SIG-M5 treated with dmso at 0.1 percent for 504 hours (cell line): Measurements from ENCODE around the gene MICAL3.

Experiments
- DNase-seq: peaks from one replicate; lab custom pipeline; 2025; ENCODE audit not compliant: unreplicated experiment; lab: John Stamatoyannopoulos, UW

MICAL3 gene

GRCh38 chr22:17873804-17874203, 150.6 kb downstream of the MICAL3 start:
- no peak for DNase-seq

DNA sequence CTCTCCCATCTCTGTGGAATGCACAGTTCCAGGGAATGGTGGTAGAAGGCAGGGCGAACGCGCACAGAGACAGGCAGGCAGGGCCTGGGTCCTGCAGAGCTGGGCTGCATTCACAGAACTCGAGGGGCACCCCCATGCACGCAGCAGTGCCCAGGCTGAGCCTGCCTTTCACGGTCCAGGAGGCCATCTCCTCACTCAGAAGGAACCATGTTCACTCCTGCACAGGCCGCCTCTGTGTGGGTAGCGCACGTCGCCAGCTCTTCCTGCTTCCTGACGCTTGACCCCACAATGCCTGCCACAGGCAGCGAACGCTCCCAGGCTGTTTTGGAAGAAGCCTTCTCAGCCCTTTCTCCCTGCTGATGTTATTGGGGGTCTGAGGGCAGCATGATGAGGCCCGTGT, 151.2 kb downstream of the MICAL3 start:
- DNase-seq: no peak

DNA sequence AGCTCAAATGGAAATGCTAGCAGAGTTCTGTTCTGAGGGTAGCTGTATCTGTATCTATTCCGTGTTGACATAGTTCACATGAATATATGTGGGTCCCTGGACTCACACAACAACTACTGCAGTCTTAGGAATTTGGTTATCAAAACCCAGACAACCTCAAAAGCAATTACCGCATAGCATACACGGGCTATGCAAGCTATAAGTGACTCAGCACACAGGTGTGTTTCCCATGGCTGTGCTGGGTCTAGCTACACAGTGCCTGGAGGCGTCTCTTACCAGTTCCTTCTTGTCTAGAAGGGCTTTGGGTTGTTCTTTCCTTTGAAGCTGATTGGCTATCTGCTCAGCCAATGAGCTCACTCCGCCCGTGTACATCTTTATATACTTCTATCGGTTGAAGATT, 151.9 kb downstream of the MICAL3 start:
- DNase-seq: no peak

DNA sequence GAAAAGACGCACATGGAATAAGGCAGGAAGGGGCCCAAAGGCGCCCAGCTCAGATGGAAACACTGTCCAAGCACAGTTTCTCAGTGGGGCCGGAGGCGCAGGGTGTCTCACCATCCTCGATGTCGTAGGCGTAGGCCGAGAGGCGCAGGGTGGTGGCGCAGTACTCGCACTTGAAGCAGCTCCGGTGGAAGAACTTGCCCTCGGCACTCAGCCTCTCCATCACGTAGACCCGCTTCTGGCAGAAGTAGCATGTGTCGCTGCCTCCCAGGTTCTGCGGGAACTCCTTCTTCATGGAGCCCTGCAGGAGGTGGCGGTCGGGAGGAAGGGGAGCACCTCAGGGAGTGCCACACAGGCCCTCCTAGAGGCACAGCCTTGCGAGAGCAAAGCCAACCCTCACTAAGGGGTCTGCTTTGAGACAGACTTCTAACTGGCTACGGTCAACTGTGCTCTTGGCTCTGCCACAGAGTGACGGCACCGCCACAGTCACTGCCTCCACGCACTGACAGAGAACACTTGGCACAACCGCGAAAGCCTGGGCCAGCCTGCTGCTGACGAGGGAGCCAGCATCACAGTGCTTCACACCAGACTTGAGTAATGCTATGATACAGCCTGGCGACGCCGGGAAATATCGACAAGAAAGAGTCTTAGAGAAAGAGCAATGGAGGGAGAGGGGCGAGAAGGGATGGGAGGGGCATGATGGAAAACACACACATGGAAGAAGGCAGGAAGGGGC, 152.5 kb downstream of the MICAL3 start:
- no peak for DNase-seq

GRCh38 chr22:17870407-17870806, 154.0 kb downstream of the MICAL3 start:
- no peak for DNase-seq

- no peak for DNase-seq
Measured at GRCh38 chr22:17869285-17870096, 154.9 kb downstream of the MICAL3 start.

DNA sequence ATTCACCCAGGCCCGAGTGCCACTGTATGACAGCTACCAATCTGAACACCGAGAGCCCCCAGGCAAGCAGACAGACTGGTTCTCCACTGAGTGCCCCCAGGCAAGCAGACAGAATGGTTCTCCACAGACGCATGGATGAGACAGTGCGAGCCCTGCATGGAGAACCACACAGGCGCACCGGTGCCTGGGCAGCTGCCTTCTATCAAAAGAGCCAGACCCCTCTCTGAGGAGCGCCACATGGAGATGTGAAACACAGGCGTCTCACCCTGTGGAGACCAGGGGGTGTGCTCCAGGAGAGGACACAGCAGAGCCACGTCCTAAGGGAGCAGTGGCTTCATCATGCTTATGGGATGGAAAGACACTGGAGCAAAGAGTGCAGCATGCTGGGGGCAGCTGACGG, 155.6 kb downstream of the MICAL3 start:
- no peak for DNase-seq

DNA sequence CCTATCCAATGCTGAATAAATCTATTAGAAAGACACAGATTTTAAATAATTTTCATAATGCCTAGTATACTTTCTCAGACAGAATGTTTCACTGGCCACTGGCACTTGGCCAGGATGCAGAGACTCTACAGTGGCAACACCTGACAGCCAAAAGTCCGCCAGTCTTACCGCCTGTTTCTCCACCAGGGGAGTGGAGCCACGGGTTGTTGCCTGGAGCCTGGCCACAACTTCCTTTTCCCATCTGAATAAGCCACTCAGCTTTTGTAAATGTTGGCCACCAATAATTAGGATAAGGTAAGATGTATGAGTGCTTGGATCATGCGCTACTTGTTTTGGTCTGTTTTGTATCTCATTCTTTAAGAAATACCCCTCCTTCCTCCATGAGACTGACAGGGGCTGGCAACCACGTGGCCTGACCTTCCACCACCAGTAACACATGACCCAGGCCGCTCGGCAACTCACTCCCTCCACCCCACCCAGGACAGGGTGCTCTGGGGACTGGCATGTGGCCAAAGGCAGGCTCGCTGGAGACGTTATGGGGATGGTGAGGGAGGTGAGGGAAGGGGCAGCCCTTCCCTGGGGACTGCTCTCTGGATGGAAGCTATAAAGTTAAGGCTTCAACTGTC, 157.1 kb downstream of the MICAL3 start:
- no peak for DNase-seq

GRCh38 chr22:17866621-17867020, 157.7 kb downstream of the MICAL3 start:
- no peak for DNase-seq

- no peak for DNase-seq
Measured at GRCh38 chr22:17866127-17866526, 158.2 kb downstream of the MICAL3 start.

DNA sequence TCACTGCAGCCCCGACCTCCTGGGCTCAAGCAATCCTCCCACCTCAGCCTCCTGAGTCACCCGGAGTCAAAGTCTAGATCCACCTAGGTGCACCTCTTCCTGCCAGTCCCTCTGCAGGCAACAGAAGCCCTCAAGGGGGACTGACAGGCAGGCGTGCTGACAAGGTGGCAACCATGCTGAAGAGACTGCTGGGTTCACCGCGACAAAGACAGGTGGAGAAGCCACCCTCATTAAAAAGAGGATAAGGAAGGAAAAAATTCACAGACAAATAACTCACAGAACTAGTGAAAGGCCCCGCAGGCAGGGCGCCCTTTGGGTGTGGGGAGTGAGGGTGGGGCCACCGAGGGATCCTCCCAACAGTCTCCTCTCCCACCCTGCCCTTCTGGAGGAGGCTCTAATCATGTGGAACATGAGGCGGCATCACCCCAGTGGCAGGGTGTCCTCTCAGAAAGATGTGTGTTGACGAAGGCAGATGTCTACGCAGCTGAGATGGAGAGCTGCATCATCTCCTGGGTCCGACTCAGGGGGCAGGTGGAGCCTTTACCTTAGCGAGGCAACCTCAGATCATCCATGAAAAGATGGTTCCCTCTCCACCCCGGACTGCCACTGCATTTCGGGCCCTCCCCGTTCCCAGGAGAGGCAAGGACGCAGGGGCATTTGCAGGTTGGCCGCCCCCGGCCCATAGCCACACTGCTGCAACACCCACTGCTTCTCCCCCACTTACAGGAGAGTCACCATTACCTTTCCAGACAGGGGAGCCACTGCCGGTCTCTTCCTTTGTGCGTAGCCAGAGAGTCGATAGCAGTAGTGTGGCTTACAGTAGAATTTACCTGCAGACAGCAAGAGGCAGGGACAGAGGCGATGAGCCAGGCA, 158.9 kb downstream of the MICAL3 start:
- no peak for DNase-seq

DNA sequence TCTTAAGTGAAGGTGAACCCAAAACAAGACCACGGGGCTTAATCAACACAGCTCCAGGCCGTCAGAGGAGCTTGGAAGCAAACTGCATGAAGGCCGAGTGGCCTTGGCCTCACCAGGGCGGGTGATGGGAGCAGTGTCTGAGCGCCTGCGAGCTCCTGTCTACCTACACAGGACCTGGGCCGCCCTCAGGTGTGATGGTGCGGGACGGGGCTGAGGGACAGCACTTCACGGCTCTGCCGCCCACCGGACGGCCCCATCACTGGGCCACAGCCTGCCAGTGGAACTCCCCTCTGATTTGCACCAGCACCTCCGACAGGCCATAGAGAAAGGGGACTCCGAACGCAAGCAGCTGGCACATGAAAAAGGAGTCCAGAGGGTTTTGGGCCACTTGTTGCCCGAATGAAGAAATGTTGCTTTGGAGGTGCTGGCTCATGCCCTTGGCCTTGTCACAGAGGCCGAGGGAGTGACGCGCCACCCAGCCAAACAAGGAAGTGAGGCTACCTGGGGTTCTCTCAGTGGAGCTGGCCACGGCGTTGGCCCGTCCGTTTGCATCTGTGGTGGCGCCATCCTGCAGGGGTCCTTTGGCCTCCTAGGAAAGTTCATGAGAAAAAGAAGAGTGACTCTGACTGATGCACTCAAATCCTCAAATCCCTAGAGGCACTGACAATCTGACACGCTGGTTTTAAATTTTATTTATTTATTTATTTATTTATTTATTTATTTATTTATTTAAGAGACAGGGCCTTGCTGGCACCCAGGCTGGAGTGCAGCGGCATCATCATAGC, 159.8 kb downstream of the MICAL3 start:
- DNase-seq: no peak

GRCh38 chr22:17862646-17863181, 161.6 kb downstream of the MICAL3 start:
- no peak for DNase-seq

- no peak for DNase-seq
Measured at GRCh38 chr22:17861909-17862308, 162.5 kb downstream of the MICAL3 start.

DNA sequence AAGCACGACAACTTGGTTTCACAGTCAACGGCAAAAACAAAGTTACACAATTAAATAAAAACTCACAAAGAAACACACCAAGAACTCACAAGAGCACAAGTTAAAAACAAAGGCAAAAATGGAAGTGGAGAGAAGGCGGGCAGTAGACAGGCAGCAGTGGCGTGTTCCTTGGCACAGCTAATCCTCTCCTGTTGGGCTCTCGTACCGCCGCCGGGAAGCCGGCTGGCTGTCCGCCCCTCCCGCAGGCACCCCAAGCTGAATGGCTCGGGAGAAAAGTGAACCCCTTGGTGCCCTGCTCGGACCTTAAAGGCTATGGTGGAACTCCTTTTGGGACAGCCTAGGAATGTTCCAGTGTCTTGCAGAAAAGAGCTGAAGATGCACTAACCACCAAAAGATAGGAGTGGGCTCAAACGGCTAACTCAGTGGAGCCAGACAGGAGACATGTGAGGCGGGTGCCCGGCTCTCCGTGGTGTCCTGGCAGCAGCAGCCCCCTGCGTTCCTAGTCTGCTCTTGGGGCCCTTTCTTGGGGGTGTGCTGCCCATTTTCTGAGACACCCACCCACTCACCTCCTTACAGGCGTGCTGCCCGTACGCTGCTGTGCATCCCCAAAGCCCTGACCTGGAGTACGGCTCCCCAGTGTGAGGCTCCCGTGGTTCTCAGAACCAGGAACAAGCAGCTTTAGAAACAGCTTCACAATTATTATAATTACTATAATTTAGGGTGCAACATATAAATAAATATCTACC, 164.0 kb downstream of the MICAL3 start:
- DNase-seq: no peak

DNA sequence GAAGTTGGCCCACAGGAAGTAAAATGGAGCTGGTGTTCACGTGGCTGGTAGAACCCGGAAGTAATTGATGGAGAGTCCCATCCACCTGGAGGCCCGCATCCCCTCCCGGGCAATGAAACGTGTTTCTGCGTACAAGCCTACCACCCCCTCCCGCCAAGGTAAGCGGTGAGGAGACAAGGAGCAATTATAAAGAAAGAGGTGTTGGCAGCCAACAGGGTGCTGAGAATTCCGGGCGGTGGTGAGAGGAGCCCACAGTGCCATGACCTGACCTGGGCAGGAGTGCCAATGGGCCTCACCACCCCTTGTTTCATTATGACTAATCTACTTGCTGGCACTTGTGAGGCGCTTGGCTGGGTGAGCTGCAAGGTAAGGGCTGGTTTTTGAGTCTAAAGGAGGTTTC, 166.3 kb downstream of the MICAL3 start:
- no peak for DNase-seq

DNA sequence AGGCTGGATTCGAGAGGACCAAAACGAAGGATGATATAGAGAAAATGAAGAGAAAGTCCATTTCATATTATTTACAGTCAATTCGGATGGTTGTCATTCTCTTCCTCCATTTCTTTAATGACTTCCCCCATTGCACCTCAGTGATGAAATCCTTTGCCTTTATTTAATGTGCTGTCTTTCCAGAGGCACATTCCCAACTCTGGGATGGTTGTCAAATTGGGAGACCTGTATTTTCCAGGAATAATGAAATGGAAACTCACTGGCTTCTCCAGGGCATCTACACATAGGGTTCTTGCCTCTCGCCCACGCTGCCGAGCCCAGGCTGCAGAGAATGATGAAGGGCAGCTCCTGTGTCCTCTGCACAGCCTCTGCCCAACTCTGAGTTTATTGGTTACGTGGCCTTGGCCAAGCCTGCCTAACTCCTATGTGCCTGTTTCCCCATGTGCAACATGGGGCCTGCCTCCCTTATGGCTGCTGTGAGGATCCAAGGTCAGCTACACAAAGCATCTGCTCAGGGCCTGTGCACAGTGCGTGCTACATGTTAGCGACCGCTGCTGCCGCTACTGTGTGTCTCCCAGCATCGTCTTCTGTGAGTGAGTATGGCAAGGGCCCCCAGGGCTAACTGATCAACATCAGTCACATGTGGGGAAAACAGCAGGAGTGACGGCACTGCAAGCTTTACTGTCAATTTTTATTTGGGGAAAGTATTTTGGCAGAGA, 168.6 kb downstream of the MICAL3 start:
- DNase-seq: no peak

DNA sequence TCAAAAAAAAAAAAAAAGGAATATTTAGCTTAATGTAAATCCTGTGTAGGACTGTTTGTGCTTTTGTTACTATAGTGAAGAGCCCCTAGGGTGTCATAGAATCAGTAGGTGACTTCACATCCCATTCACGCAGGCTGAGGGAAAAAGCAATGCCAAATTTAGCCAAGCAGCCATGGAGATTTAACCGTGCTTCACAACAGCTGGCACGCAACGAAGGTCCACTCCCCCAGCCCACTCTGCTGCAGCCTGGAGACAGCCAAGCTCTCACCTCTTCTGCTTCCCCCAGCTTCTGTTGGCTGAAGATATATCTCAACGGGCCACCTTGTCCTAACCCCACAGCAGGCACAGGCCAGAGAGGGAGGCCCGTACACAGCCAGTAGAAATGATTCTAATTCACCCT, 171.3 kb downstream of the MICAL3 start:
- DNase-seq: no peak

DNA sequence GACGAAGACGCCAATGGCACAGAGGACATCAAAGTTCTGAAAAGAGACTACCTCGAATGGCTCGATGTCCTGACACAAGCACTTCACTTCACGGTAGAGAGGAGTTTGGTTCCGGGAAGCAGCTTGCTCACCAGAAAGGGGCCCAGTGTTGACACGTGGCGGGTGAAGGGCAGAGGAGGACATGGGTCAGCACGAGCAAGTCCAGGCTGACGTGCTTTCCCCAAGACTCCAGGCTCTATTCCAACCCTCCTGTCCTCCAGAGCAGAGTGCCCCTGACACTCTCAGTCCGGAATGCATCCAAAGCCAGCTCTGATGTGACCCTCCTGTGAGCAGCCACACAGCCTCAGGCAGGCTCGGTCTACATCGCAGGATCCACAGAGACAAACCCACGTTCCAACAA, 172.6 kb downstream of the MICAL3 start:
- DNase-seq: no peak
